Suprapubic skin (tissue), 4 donors: Measurements from ENCODE around the gene ARHGAP18. TPM values are rescaled to one million over a fixed set of nuclear protein-coding genes. Genes with fewer than 3 reads are reported as not detected.

Source experiments
- DNase-seq, 2 donors: peaks; one replicate each; pipeline ENCODE4 v3.0.0-alpha.2; 2019; ENCODE audit warnings: low spot score in 2 of 2
- H3K27ac ChIP-seq: fragments of 200-600 bp; sonication (generic); one replicate; pipeline ENCODE4 v1.5.1; 2019
- H3K27me3 ChIP-seq: fragments of 200-600 bp; sonication (generic); one replicate; pipeline ENCODE4 v1.5.1; 2019
- H3K36me3 ChIP-seq: fragments of 200-600 bp; sonication (generic); one replicate; pipeline ENCODE4 v1.5.1; 2019
- H3K4me1 ChIP-seq: fragments of 200-600 bp; sonication (generic); one replicate; pipeline ENCODE4 v1.5.1; 2019
- H3K4me3 ChIP-seq: fragments of 200-600 bp; sonication (generic); one replicate; pipeline ENCODE4 v1.5.1; 2019; ENCODE audit warnings: mild to moderate bottlenecking
- H3K9me3 ChIP-seq: fragments of 200-600 bp; sonication (generic); one replicate; pipeline ENCODE4 v1.5.1; 2019
- EP300 ChIP-seq: sonication (generic); formaldehyde crosslinking; IDR thresholded peaks from one replicate; pipeline ENCODE4 v1.6.1; 2017; ENCODE audit warnings: antibody characterized with exemption
- POLR2A ChIP-seq, 2 donors: fragments of 450-650 bp; IDR thresholded peaks; one replicate each; pipeline ENCODE4 v1.6.1; 2017; ENCODE audit warnings: antibody characterized with exemption in 2 of 2, mild to moderate bottlenecking in 2 of 2, moderate library complexity in 2 of 2
- POLR2AphosphoS5 ChIP-seq, 3 donors: sonication (generic); formaldehyde crosslinking; IDR thresholded peaks; one replicate each; pipeline ENCODE4 v1.6.1; 2017; ENCODE audit warnings: antibody characterized with exemption in 3 of 3
- WGBS: methylation state at CpG from one replicate; pipeline ENCODE4 v1.1.5; 2018; 5-methylcytosine and 5-hydroxymethylcytosine counted together
- total RNA-seq, 4 donors: library from RNA; depleted of rRNA; stranded (reverse); fragments of >200 nt; gene quantifications; one replicate each; pipeline ENCODE4 v1.1.0, GENCODE V29; 2016
- TF ChIP-seq, protein P1 (sequence below), 2 donors: fragments of 200-600 bp in 1 of 2; fragments of 450-650 bp in 1 of 2; sonication (generic) in 1 of 2; IDR thresholded peaks; one replicate each; pipeline ENCODE4 v1.5.1; 2016 to 2019; ENCODE audit warnings: antibody characterized with exemption in 2 of 2, mild to moderate bottlenecking in 1 of 2, moderate library complexity in 1 of 2

ARHGAP18 gene
- total RNA-seq, 4 donors from 2014 or later: 7.1 to 14.2 (median 11.0) TPM

DNA sequence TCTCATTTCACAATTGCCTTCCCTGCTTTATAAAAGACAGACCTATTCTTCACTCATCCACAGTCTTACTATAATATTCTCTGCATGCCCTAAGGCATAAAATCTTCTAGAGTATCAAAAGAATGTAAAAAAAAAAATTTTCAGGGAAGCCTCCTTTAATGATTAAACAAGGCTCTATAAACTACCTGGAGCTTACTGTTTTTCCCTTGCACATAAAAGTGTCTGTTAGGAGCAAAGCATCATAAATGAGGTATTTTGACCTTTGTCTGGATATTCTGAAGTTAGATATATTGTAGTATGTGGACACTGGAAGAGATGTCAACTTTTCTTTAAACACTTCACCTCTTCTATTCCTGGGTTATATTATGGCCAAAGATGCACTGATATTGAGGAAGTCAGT is 97.5 kb downstream of the ARHGAP18 start:
- H3K9me3 ChIP-seq: no peaks in the 10 kb centered on the region
- H3K4me1 ChIP-seq: peaks cover 7% of the 10 kb centered on the region
- no peak overlapping the region for H3K27ac ChIP-seq
- TF ChIP-seq EP300 (no peak), POLR2A (IDR thresholded peaks at IDR 0.05) (no peak), POLR2AphosphoS5 (IDR thresholded peaks at IDR 0.05) (no peak)
- TF ChIP-seq, protein P1, sequence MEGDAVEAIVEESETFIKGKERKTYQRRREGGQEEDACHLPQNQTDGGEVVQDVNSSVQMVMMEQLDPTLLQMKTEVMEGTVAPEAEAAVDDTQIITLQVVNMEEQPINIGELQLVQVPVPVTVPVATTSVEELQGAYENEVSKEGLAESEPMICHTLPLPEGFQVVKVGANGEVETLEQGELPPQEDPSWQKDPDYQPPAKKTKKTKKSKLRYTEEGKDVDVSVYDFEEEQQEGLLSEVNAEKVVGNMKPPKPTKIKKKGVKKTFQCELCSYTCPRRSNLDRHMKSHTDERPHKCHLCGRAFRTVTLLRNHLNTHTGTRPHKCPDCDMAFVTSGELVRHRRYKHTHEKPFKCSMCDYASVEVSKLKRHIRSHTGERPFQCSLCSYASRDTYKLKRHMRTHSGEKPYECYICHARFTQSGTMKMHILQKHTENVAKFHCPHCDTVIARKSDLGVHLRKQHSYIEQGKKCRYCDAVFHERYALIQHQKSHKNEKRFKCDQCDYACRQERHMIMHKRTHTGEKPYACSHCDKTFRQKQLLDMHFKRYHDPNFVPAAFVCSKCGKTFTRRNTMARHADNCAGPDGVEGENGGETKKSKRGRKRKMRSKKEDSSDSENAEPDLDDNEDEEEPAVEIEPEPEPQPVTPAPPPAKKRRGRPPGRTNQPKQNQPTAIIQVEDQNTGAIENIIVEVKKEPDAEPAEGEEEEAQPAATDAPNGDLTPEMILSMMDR (IDR thresholded peaks at IDR 0.05): no peak
- H3K36me3 ChIP-seq: peaks cover 4% of the 10 kb centered on the region
- no peak for DNase-seq
- no peaks in the 10 kb centered on the region for H3K27me3 ChIP-seq
- H3K4me3 ChIP-seq: no peak overlapping the region

DNA sequence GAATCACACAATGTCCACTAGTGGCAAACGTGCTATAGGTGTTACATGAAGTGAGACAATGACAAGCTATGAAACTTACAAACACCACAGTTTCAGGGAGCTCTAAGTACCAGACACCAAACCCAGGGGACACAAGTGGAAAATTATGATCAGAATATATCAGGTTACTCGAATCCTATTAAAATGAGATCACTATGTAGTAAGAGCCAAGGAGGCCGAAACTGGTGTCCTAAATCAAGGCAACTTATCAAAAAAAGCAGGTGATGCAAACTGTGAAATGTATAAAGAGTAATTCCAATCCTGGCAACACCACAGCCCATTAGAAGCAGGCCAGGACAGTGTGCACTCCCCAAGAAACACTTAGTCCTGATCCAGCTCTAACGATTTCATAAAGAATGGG is 100.3 kb downstream of the ARHGAP18 start:
- no peaks in the 10 kb centered on the region for H3K27me3 ChIP-seq
- no peak for DNase-seq
- H3K9me3 ChIP-seq: no peaks in the 10 kb centered on the region
- WGBS: 75% methylated on average over 4 of the region's 4 CpGs
- H3K4me3 ChIP-seq: no peak overlapping the region
- H3K27ac ChIP-seq: peak overlapping the region; percentile 18
- TF ChIP-seq, protein P1 (IDR thresholded peaks at IDR 0.05): no peak
- TF ChIP-seq POLR2A (IDR thresholded peaks at IDR 0.05): no peak
- no peak for TF ChIP-seq EP300
- TF ChIP-seq POLR2AphosphoS5 (IDR thresholded peaks at IDR 0.05): no peak
- H3K4me1 ChIP-seq: peaks cover 7% of the 10 kb centered on the region
- peaks cover 4% of the 10 kb centered on the region for H3K36me3 ChIP-seq

DNA sequence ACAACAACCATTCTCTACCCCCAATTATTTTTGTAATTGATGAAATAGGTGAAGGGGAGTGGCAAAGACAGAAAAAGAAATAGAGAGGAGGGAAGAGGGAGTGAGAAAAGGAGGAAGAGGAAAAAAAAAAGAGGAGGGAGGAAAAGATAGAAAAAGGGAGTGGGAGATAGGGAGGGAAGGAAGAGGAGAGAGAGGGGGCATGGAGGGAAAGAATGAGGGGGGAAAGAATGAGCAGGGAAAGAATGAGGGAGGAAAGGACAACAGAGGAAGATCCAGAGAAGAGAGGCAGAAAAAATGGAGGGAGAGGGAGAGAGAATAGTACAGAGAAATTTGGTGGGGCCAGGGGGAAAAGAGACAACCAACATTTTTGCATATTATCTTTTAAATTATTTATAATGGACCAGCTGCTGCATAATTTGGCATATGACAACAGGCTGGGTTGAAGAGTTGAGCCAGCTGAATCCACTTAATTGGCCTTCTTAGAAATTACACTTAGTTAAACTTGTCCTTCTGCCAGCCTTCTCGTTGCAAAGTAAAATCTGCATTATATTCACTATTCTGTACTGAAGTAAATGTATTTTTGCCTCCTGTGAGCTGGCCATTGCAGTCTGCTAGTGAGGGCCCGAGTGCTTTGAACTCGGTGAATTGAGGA is 101.0 kb downstream of the ARHGAP18 start:
- no peaks in the 10 kb centered on the region for H3K9me3 ChIP-seq
- H3K27ac ChIP-seq: peak overlapping the region; percentile 18
- H3K4me3 ChIP-seq: no peak overlapping the region
- no peak for TF ChIP-seq POLR2A (IDR thresholded peaks at IDR 0.05)
- no peak for TF ChIP-seq POLR2AphosphoS5 (IDR thresholded peaks at IDR 0.05)
- TF ChIP-seq, protein P1 (IDR thresholded peaks at IDR 0.05): no peak
- no peak for TF ChIP-seq EP300
- WGBS: 56% methylated on average over 3 of the region's 3 CpGs
- H3K27me3 ChIP-seq: no peaks in the 10 kb centered on the region
- peaks cover 7% of the 10 kb centered on the region for H3K4me1 ChIP-seq
- no peak for DNase-seq
- H3K36me3 ChIP-seq: peaks cover 4% of the 10 kb centered on the region

DNA sequence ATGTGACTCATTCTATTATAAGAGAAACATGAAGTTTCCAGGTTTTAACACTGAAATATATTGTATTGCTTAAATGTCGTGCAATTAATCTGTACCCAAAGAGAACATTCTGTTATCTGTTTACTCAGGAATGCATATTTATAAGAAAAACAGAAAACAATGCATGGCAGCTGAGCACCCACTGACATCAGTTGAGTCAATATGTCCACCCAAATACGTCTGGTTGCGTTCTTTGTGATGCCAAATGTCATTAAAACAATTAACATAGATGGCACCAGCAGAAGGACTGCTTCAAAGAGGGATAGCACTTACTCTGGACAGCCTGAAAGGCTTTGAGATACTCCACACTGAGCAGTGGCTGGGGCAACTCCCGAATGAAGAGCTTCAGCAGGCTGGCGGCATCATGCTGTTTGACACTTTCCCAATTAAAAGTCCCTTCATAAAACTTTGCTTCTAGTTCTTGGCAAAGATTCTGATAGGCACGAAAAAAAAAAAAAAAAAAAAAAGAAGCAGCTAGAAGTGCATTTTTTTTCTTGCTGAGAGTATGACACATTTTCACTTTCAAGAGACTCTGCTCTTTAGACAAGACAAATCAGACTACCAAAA is 102.3 kb downstream of the ARHGAP18 start:
- Histone ChIP-seq H3K27ac (peak overlapping the region; percentile 18), H3K4me3 (no peak overlapping the region), H3K27me3 (no peaks in the 10 kb centered on the region), H3K36me3 (peaks cover 4% of the 10 kb centered on the region), H3K4me1 (peaks cover 7% of the 10 kb centered on the region), H3K9me3 (no peaks in the 10 kb centered on the region)
- TF ChIP-seq, protein P1 (IDR thresholded peaks at IDR 0.05): no peak
- TF ChIP-seq POLR2AphosphoS5 (IDR thresholded peaks at IDR 0.05) (no peak), POLR2A (IDR thresholded peaks at IDR 0.05) (no peak), EP300 (no peak)
- 50% methylated on average over 6 of the region's 6 CpGs for WGBS
- DNase-seq: no peak

DNA sequence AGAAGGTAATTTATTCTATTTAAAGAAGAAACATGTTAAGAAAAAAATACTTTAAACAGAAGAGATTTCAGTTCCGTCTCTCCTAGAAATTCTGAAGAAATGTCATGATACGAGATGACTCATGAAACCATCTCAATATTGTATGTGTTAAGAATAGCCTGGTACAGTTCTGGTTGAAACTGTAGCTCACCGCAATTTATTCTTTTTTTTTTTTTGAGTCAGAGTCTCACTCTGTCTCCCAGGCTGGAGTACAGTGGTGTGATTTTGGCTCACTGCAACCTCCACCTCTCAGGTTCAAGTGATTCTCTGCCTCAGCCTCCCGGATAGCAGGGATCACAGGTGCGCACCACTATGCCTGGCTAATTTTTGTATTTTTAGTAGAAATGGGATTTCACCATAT is 103.3 kb downstream of the ARHGAP18 start:
- H3K27ac ChIP-seq: no peak overlapping the region
- H3K9me3 ChIP-seq: no peaks in the 10 kb centered on the region
- 90% methylated on average over 5 of the region's 5 CpGs for WGBS

More for the DNA sequence above, 103.3 kb downstream of the ARHGAP18 start:
- no peak for TF ChIP-seq EP300
- no peak overlapping the region for H3K4me3 ChIP-seq
- no peaks in the 10 kb centered on the region for H3K27me3 ChIP-seq
- H3K36me3 ChIP-seq: peaks cover 4% of the 10 kb centered on the region
- DNase-seq: no peak
- H3K4me1 ChIP-seq: peaks cover 7% of the 10 kb centered on the region
